ENCODE data around the gene MRPL34. TPM values are rescaled to one million over a fixed set of nuclear protein-coding genes. Genes with fewer than 3 reads are reported as not detected.

The MRPL34 gene
- total RNA-seq, 4 donors from 2014 or later, result 95.8 to 311 (median 149) TPM

- DNase-seq, result no peak
- 98 to 99% methylated on average over 8 to 15 of the region's 20 CpGs for WGBS, 2 donors
- peaks cover 5 to 17% of the 10 kb centered on the region in 2 donors for H3K36me3 ChIP-seq
- H3K27ac ChIP-seq, result no peak overlapping the region
- intact Hi-C loops (cut with DNase I), result no loop called here
- no peak for TF ChIP-seq CTCF (IDR thresholded peaks at IDR 0.05)
- no peak for TF ChIP-seq POLR2A (IDR thresholded peaks at IDR 0.05)
- peaks cover 10 to 22% of the 10 kb centered on the region in 2 donors for H3K4me1 ChIP-seq
- no peak overlapping the region for H3K4me3 ChIP-seq (replicated peaks in 1 of 3)
- H3K27me3 ChIP-seq, result no peaks in the 10 kb centered on the region
- H3K9me3 ChIP-seq, result no peaks in the 10 kb centered on the region
Measured at GRCh38 chr19:17325133-17325532, 19.5 kb downstream of the MRPL34 start.

GRCh38 chr19:17325881-17326594 is 20.4 kb downstream of the MRPL34 start:
- no peak for TF ChIP-seq POLR2A (IDR thresholded peaks at IDR 0.05)
- TF ChIP-seq CTCF (IDR thresholded peaks at IDR 0.05), result no peak
- peak; percentile 24 to 31 for DNase-seq

GRCh38 chr19:17326595-17326966 is 20.9 kb downstream of the MRPL34 start:
- intact Hi-C loops (cut with DNase I), result no loop called here
- no peak overlapping the region for H3K27ac ChIP-seq
- no peak for TF ChIP-seq CTCF (IDR thresholded peaks at IDR 0.05)
- TF ChIP-seq POLR2A (IDR thresholded peaks at IDR 0.05), result no peak

More at GRCh38 chr19:17325881-17326594, 20.4 kb downstream of the MRPL34 start:
- Histone ChIP-seq H3K27ac (no peak overlapping the region), H3K36me3 (peaks cover 0 to 9% of the 10 kb centered on the region in 2 donors), H3K4me1 (peaks cover 10 to 22% of the 10 kb centered on the region in 2 donors), H3K27me3 (no peaks in the 10 kb centered on the region), H3K9me3 (no peaks in the 10 kb centered on the region), H3K4me3 (replicated peaks in 1 of 3) (no peak overlapping the region)
- intact Hi-C loops (cut with DNase I), result no loop called here
- WGBS, 2 donors, result 82 to 83% methylated on average over 17 of the region's 17 CpGs

GRCh38 chr19:17327068-17327653 is 21.5 kb downstream of the MRPL34 start:
- H3K27me3 ChIP-seq, result no peaks in the 10 kb centered on the region
- no peak overlapping the region for H3K4me3 ChIP-seq (replicated peaks in 1 of 3)
- H3K9me3 ChIP-seq, result no peaks in the 10 kb centered on the region
- no peak overlapping the region for H3K27ac ChIP-seq
- H3K4me1 ChIP-seq, result peaks cover 10 to 22% of the 10 kb centered on the region in 2 donors
- DNase-seq, result no peak
- WGBS, 2 donors, result 51% methylated on average over 22 of the region's 27 CpGs; no CpG with 5 or more reads in 1 of the 2 donors
- intact Hi-C loops (cut with DNase I), result no loop called here
- TF ChIP-seq CTCF (IDR thresholded peaks at IDR 0.05), result no peak
- no peak for TF ChIP-seq POLR2A (IDR thresholded peaks at IDR 0.05)
- no peaks in the 10 kb centered on the region for H3K36me3 ChIP-seq

More at GRCh38 chr19:17326595-17326966, 20.9 kb downstream of the MRPL34 start:
- H3K4me1 ChIP-seq, result peaks cover 10 to 22% of the 10 kb centered on the region in 2 donors
- 81 to 84% methylated on average over 9 to 11 of the region's 11 CpGs for WGBS, 2 donors
- H3K36me3 ChIP-seq, result peaks cover 0 to 4% of the 10 kb centered on the region in 2 donors
- no peaks in the 10 kb centered on the region for H3K27me3 ChIP-seq
- no peaks in the 10 kb centered on the region for H3K9me3 ChIP-seq
- DNase-seq, result no peak
- H3K4me3 ChIP-seq (replicated peaks in 1 of 3), result no peak overlapping the region
